CMK (cell line): ENCODE results near the gene TP53.
A peak's percentile ranks its signal among the peaks of the same experiment; 100 is the strongest.

Experiments used
- DNase-seq: peaks from one replicate; pipeline ENCODE4 v3.0.0-alpha.2; 2010; ENCODE audit warnings: low read depth

Gene TP53

DNA sequence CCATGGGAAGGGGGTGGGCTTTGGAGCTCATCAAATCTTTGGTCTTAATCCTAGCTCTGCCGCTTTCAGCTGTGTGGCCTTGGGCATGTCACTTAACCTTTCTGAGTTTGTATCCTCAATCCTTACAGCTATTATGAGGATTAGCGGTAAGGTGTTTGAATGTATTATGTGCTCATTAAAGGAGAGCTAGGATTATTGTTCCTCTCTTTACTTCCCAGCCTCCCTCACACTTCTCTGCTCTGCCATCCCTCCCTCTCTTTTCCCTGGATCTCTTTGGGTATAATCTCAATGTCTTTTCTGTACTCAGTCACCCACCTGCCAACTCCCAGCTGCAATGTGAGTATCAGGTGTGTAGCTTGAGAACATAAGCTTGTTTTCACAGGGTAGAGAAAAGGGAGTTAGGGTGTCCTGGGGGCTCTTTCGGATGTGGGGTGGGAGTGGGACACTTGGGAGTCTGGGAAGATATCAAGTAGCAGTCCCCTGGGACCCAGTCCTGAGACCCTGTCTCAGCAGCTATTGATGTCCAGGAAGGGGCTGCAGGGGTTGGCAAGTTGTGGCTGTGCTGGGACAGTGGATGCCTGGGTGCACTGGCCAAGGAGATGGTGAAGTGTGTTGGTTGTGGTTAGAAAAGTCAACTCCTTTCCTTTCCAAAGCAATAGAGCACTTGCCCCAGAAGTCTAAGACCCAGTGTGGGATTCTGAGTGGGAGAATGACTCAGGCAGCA, 19.5 kb upstream of the TP53 start:
- DNase-seq: no peak

DNA sequence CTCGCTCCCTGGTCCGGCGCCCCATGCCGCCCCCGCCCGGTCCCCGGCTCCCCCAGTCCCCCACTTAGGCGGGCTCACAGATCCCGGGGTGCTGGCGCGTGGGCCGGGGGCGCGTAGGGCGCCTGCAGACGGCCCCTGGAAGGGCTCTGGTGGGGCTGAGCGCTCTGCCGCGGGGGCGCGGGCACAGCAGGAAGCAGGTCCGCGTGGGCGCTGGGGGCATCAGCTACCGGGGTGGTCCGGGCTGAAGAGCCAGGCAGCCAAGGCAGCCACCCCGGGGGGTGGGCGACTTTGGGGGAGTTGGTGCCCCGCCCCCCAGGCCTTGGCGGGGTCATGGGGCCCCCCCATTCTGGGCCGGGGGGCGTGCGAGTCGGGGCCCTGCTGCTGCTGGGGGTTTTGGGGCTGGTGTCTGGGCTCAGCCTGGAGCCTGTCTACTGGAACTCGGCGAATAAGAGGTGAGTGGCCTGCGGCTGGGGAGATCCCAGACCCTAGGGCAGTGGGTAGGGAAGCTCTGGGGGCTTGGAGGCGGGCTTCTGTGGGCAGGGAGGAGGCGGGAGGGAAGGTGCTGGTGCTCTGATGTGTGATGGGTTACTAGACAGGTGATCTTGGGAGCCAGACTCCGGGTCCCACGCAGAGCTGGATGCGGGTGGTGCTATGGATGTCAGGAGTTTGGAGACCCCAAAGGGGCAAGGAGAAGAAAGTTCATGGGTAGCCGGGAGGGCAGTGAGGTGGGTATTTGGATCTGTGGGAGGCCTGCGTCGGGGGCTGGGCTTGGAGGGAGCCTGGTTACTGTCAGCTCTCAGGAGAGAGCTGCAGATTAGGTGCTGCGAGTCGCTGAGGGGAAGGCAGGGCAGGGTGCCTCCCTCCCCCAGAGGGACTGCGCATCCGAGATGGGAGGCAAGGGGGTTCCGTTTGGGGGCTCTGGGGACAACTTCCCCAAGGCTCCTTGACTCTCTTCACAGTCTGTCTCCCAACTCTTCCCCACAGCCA, 18.3 kb upstream of the TP53 start:
- DNase-seq: no peak

DNA sequence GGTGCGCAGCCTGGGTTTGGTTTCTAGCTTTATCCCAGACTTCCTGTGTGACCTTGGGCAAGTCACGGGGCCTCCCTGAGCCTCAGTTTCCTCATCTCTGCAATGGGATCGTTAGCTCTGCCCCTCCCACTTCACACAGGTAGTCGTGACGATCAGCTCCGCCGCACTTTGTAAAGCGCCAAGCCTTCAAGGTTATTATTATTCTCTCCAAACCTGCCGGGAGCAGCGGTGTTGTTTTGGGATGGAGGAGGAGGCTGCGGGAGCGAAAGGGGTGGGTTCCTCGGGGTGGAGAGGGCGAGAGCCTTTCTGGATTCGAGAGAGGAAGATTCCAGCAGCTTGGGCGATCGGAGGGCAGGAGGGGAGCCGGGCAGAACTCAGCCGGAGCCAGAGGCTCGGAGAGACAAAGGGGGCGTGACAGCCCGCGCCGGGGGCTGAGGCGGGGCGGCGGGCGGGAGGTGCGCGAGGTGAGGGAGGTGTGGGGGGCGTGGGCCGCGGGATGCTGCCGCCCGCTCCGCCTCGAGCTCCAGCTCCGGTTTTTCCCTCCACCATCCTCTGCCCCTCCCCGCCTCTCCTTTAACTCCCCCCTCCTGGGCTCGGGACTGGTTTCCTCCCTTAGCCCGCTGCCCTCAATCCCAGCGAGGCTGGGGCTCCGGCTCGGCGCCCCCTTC, 17.4 kb upstream of the TP53 start, which contains the start of gene EFNB3:
TSS of gene EFNB3 (plus strand) at position 602 of the 668 bp plus-strand sequence. CDS start 397 bp downstream, outside the sequence.
- DNase-seq: no peak

DNA sequence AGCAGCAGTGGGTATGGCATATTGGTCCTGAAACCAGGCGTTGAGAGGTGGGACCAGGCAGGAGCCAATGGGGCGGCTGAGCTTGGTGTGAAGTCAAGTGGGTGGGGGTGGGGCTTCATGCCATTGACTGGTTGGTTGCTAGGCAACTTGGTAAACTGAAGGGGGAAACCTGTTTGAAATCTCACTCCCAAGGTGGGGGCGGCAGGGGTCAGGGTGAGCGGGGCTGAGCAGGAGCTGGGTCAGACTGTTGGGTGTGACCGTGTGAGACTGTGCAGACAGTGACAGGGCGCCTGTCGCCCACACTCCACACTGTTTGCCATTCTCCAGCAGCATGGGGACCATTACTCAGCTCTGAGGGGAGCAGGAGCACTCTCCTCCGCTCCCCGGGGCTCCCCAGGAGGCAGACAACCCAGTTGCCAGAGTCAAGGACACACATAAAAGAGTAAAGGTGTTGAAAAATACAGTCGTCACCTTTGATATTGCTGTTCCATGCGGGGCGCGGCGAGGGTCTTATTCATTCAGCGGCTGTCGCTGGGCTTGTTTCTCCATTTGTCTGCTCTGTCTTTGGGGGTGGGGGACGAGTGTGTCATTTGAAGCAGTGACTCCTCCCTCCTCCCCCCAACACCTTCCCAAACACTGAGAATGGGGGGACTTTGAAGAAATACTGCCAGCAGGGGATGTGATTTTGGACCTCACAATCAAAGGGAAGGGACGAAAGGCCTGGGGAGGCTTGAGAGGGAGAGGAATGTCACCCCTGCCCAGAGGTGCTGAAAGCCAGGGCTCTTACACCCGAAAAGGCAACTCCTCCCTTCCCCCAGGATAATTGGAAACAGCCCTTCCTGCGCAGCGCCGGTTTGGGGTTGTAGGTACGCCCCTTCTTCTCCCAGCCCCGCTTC, 16.5 kb upstream of the TP53 start:
- no peak for DNase-seq

DNA sequence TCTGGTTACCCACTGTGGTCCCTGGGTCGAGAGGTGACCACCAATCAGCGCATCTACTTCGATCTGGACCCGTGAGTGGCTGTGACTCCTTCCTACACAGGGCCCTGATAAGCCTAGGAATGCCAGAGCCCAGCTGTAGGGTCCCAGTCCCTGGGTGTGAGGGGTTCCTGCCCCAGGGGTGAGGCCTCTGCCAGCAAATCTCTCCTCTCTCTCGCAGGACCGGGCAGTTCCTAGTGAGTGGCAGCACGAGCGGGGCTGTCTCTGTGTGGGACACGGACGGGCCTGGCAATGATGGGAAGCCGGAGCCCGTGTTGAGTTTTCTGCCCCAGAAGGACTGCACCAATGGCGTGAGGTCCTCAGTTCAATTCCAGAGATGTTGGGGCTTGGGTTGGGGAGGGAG, 15.5 kb upstream of the TP53 start:
- DNase-seq: no peak

DNA sequence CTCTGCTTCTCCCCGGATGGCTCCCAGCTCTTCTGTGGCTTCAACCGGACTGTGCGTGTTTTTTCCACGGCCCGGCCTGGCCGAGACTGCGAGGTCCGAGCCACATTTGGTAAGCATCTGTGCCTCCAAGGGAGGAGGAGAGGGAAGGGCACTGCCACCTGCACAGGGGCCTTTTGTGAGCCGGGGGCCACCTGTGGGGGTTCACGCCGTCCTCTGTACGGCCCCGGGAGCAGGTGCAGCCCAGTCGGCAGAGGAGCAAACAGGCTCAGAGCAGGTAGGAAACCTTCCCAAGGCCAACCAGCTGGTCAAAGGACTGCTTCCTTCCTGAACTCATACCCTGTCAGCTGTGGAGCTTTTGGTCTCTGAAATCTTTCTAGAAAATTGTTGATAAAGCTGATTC, 14.4 kb upstream of the TP53 start:
- DNase-seq: no peak

DNA sequence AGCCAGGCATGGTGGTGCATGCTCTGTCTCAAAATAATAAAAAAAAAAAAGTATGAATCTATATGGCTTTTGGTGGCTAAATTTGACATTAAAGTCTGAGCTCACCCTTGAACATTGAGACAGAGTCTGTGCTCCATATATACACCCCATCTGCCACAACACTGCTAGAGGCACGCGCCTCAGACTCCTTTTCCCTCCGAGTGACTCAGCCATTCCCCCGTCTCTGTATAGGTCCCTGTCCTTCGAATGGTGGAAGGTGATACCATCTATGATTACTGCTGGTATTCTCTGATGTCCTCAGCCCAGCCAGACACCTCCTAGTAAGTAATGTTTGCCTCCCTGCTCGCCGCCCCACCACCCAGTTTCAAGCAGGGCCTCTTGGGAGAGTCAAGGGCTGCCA, 13.2 kb upstream of the TP53 start:
- DNase-seq: no peak

DNA sequence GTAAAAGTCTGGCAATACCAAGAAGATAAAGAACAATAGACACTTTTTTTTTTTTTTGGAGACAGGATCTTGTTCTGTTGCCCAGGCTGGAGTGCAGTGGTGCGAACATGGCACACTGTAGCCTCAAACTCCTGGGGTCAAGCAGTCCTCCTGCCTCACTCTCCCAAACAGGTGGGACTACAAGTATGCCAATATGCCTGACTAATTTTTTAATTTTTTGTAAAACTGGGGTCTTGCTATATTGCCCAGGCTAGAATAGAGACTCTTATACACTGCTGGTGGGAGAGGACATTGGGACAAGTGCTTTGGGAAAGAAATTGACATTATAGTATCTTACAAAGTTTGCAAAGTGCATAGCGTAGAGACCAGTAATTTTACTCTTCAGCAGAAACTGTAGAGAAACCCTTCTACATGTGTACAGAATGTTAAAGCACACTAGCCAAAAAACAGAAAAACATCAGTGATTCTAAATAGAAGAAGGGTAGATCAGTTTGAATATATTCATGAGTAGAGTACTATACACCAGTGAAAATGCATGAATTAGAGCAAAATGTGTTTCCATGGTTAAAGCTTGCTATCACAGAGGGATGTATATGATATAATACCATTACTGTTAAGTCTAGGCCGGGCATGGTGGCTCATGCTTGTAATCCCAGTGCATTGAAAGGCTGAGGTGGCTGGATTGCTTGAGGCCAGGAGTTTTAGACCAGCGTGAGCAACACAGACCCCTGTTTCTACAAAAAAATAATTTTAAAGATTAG, 10.7 kb upstream of the TP53 start:
- no peak for DNase-seq

DNA sequence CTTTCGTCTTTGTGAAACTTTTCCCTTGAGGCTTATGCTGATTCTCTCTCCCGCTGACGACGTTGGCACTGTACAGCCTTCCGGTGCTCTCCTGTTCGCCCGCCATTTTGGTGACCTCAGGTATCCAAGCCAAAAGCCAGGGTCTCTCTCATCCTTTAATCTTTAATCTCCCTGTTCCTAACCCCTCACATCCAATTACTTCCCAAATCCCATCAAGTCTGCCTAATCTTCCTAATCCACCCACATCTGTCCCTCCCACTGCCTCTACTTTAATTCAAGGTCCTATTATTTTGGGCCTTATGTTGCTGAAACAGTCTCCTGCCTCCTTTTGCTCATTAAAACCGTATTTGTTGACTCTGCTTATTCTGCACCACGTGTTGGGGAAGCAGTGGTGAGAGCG, 8.3 kb upstream of the TP53 start:
- DNase-seq: no peak

DNA sequence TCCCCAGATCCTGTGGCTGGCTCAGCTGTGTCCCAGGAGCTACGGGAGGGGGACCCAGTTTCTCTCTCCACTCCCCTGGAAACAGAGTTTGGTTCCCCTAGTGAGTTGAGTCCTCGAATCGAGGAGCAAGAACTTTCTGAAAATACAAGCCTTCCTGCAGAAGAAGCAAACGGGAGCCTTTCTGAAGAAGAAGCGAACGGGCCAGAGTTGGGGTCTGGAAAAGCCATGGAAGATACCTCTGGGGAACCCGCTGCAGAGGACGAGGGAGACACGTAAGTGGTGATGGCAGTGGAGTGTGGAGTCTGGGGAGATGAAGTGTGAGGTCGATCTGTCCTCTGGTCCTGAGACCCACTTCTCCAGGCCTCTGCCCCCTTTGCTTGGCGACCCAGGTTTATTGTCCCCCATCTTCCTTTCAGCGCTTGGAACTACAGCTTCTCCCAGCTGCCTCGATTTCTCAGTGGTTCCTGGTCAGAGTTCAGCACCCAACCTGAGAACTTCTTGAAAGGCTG, 1.6 kb upstream of the TP53 start:
- DNase-seq: no peak

DNA sequence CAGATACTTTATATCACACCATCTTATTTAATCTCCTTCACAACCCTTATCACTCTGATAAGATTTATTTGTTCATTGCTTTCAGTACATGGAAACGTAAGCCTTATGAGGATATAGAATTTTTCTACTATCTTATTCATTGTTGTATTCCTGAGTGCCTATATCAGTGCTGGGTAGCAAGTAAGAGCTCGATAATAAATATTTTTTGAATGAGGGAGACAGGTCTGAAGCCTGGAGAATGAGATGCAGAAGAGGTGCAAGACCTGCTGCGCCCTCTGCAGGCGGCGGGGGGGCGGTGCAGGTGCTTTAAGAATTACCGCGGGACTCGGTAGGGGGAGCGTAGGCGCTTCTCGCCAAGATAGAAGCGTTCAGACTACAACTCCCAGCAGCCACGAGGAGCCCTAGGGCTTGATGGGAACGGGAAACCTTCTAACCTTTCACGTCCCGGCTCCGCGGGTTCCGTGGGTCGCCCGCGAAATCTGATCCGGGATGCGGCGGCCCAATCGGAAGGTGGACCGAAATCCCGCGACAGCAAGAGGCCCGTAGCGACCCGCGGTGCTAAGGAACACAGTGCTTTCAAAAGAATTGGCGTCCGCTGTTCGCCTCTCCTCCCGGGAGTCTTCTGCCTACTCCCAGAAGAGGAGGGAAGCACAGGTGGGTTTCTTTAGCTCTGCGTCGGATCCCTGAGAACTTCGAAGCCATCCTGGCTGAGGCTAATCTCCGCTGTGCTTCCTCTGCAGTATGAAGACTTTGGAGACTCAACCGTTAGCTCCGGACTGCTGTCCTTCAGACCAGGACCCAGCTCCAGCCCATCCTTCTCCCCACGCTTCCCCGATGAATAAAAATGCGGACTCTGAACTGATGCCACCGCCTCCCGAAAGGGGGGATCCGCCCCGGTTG, 868 bp upstream of the TP53 start, which contains the start of gene WRAP53:
TSS of gene WRAP53 (plus strand) at position 570 of the 900 bp plus-strand sequence. CDS start at position 742, 172 bp downstream.
- peak; percentile 63 for DNase-seq

DNA sequence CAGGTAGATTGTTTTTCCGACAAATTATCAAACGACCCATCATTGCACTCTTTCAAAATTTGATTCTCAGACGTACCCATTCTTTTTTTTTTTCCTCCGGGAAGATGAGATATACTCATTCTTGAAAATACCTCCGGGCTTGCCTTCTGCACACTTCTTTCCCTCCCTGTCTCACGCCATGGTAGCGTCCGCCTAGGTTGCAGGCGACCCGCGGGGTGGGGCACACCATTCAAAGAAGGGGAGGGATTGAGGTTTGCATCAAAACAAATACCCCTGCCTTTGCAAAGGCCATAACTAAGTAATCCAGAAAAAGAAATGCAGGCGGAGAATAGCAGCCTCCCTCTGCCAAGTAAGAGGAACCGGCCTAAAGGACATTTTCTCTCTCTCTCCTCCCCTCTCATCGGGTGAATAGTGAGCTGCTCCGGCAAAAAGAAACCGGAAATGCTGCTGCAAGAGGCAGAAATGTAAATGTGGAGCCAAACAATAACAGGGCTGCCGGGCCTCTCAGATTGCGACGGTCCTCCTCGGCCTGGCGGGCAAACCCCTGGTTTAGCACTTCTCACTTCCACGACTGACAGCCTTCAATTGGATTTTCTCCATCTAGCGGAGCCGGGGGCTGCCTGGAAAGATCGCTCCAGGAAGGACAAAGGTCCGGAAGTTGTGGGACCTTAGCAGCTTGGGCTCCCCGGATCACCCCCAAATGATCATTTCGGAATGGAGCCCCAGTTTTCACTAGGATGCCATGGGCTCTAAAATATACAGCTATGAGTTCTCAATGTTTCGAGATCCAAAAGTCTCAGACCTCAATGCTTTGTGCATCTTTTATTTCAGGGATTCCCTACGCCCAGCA, 843 bp downstream of the TP53 start:
- peak; percentile 36 for DNase-seq

DNA sequence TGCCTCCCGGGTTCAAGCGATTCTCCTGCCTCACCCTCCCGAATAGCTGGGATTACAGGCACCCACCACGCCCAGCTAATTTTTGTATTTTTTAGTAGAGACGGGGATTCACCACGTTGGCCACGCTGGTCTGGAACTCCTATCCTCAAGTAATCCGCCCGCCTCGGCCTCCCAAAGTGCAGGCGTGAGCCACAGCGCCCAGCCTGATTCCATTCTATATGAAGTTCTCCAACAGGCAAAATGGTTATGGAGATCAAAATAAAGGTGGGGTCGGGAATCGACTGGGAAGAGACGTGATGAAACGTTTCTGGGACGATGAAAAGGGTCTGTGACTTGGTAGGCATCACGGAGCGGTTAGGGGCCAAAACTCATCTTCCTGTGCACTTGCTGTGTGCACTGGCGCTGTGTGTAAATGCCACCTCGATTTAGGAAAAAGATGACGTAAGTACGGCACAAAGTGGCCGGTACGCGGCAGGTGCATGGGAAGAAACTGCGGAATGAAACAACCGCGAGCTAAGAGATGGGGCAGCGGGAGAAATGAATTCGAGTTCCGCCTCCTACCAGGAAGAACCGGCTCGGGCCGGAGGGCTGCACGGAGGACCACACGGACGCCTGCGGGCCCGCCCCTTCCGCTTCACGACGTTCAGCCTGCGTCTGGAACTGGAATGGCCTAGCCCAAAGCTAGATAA, 1.6 kb downstream of the TP53 start:
- DNase-seq: peak; percentile 56

DNA sequence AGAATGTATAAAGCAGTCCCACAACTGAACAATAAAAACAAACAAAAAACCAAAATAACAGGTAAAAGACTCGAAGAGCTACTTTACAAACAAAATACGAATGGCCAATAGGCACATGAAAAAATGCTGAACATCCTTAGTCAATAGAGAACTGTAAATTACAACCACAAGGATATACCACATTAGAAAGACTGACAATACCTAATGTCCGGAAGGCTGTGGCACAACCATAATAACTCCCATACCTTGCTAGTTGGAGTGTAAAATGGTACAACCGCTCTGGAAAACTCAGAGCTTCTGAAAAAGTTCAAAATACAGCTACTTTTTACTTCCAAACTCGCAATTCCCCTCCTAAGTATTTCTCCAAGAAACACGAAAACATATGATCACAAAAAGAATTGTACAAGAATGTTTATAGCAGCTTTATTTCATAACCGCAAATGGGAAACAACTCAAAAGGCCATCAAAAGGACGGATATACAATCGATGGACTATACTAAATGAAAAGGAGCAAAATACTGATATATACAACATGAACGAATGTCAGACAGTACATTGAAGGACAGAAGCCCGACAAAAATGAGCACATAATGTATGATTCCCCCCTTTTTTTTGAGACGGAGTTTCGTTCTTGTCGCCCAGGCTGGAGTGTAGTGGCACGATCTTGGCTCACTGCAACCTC, 2.3 kb downstream of the TP53 start:
- DNase-seq: no peak

DNA sequence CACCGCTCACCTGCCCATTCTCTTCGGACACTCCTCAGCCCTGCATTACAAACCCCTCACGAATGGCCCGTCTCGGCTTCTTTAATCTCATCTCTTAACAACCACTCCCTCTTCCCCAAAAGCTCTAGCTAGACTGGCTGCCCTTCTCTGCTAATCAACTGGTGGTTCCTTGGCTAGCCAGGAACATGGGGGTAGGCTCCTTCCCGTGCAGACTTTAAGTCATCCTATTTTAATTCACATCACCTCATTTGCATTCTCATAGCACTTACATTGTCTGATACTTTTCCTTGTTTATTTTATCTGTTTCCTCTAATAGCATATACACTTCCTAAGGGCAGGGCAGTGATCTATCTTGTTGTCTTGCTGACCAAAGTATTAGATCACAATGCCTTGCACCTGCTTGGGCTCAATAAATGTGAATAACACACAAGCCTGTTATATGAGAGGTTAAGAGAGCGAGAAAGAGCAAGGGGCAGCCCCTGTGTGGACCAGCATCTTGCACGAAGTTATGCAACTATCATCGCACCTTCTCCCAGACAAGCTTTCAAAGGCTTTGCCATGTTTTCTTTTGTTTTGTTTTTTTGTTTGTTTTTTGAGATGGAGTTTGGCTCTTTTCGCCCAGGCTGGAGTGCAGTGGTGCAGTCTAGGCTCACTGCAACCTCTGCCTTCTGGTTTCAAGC, 9.8 kb downstream of the TP53 start:
- DNase-seq: no peak

DNA sequence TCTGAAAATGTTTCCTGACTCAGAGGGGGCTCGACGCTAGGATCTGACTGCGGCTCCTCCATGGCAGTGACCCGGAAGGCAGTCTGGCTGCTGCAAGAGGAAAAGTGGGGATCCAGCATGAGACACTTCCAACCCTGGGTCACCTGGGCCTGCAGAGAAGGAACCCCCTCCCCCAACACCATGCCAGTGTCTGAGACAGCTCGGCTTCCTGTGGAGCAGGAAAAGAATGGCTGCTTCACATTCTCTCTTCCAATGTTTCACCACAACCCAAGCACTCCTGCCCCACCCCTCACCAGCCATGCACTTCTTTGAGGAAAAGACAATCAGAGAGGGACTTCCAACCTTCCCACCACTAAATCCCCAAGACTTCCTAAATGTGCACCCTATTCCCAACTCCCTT, 10.8 kb downstream of the TP53 start:
- DNase-seq: no peak

DNA sequence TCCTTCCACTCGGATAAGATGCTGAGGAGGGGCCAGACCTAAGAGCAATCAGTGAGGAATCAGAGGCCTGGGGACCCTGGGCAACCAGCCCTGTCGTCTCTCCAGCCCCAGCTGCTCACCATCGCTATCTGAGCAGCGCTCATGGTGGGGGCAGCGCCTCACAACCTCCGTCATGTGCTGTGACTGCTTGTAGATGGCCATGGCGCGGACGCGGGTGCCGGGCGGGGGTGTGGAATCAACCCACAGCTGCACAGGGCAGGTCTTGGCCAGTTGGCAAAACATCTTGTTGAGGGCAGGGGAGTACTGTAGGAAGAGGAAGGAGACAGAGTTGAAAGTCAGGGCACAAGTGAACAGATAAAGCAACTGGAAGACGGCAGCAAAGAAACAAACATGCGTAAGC, 12.4 kb downstream of the TP53 start:
- no peak for DNase-seq
